ENCODE results near the gene KCNJ10. TPM values are rescaled to one million over a fixed set of nuclear protein-coding genes. Genes with fewer than 3 reads are reported as not detected.
A peak's percentile ranks its signal among the peaks of the same experiment; 100 is the strongest.

KCNJ10 gene
- total RNA-seq, 2 experiments from 2014 or later, result not detected

DNA sequence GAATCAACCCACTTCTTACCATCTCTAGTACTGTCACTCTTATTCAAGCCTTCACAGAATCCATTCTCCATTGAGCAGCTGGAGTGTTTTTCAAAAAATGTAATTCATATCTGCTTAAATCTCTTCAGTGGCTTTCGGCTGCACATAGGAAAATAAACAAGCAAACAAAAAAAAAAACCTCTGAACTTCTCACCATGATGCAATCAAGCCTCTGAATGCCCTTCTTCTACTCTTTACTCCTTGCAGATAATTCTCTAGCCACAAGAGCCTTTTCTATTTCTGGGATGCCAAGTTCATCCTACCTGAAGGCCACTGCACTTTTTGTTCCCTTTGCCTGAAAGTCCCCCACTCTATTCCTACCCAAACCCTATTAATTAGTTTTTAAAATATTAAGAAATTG, 52.4 kb downstream of the KCNJ10 start:
- CTCF ChIA-PET, result interaction anchor here (1.2 to 10.2 kb wide), 3 partner anchors 10 to 126 kb away, joined by 3 to 111 read pairs (median 11); no protein-coding TSS in a partner anchor
- no peak overlapping the region for H3K27ac Mint-ChIP-seq
- H3K4me3 Mint-ChIP-seq, result no peak overlapping the region
- DNase-seq (no peak), ATAC-seq (no peak)
- no peaks in the 10 kb centered on the region for H3K9me3 Mint-ChIP-seq (ENCODE audit: low read depth)
- H3K27me3 Mint-ChIP-seq, result no peaks in the 10 kb centered on the region
- no peaks in the 10 kb centered on the region for H3K36me3 Mint-ChIP-seq
- H3K4me1 Mint-ChIP-seq, result peaks cover 28% of the 10 kb centered on the region

DNA sequence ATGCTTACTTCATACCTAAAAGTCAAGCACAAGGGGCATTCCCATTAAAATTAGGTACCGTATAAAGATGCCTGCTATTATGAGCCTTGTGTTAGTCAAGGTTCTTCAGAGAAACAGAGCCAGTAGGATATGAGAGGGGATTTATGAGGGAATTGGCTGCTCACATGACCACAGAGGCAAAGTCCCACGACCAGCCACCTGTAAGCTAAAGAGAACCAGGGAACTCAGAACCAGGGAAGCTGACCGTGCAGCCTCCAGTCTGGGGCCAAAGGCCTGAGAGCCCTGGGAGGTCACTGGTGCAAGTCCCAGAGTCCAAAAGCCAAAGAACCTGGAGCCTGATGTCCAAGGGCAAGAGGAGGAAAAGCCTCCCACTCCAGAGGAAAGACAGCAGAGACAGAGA, 58.2 kb downstream of the KCNJ10 start:
- CTCF ChIA-PET, result no interaction called here
- Mint-ChIP-seq H3K27me3 (peaks cover 26% of the 10 kb centered on the region), H3K36me3 (no peaks in the 10 kb centered on the region), H3K27ac (no peak overlapping the region), H3K4me3 (no peak overlapping the region), H3K4me1 (no peaks in the 10 kb centered on the region), H3K9me3 (ENCODE audit: low read depth) (no peaks in the 10 kb centered on the region)
- ATAC-seq, result no peak
- no peak for DNase-seq

DNA sequence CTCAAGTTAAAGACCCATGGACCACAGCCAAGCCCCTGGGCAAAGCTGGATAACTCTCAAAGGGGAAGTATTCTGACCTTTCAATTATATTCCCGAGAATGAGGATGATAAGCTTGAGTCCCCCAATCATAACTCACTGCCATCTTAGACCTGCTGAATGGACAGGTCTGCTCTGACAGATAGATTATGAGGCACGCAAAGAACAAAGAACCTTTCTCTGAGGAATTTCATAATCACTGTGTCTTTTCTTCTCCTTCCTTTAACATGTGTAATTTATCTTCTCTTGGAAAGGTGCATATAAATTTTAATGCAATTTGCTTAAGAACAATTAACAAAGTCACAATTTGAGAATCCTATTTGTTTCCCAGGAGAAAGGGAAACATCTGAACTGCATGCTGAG, 60.2 kb downstream of the KCNJ10 start:
- DNase-seq (no peak), ATAC-seq (no peak)

DNA sequence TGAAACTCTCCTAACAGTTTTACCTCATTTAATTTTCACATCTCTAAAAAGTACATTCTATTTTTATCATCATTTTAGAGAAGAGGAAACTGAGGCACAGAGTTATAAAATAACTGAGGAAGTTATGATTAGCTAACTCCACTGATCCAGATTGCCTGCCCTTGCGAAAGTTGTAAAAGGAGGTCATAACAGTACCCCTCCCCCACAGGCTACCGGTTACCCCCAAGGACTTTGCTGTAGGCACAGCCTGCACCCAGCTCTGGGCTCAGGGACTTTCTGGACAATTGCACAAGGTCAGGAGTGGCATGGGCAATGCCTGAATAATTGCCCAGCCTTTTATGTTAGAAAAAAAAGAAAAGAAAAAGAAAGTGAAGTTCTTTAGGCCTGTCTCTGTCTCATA, 60.9 kb downstream of the KCNJ10 start:
- H3K27me3 Mint-ChIP-seq, result peaks cover 26% of the 10 kb centered on the region
- no peaks in the 10 kb centered on the region for H3K9me3 Mint-ChIP-seq (ENCODE audit: low read depth)
- H3K4me1 Mint-ChIP-seq, result no peaks in the 10 kb centered on the region
- no peaks in the 10 kb centered on the region for H3K36me3 Mint-ChIP-seq
- CTCF ChIA-PET, result interaction anchor here (1.1 to 11.2 kb wide), 9 partner anchors 11 to 210 kb away, joined by 4 to 228 read pairs (median 44); partner anchors contain the start of genes PIGM and TAGLN2
- DNase-seq (no peak), ATAC-seq (no peak)
- H3K27ac Mint-ChIP-seq, result no peak overlapping the region
- H3K4me3 Mint-ChIP-seq, result no peak overlapping the region

More for the DNA sequence above, 60.2 kb downstream of the KCNJ10 start:
- CTCF ChIA-PET, result interaction anchor here (1.1 to 11.2 kb wide), 9 partner anchors 10 to 210 kb away, joined by 3 to 228 read pairs (median 21); partner anchors contain the start of genes PIGM and TAGLN2
- H3K4me1 Mint-ChIP-seq, result no peaks in the 10 kb centered on the region
- no peak overlapping the region for H3K27ac Mint-ChIP-seq
- H3K9me3 Mint-ChIP-seq (ENCODE audit: low read depth), result no peaks in the 10 kb centered on the region
- peaks cover 26% of the 10 kb centered on the region for H3K27me3 Mint-ChIP-seq
- no peaks in the 10 kb centered on the region for H3K36me3 Mint-ChIP-seq
- H3K4me3 Mint-ChIP-seq, result no peak overlapping the region

DNA sequence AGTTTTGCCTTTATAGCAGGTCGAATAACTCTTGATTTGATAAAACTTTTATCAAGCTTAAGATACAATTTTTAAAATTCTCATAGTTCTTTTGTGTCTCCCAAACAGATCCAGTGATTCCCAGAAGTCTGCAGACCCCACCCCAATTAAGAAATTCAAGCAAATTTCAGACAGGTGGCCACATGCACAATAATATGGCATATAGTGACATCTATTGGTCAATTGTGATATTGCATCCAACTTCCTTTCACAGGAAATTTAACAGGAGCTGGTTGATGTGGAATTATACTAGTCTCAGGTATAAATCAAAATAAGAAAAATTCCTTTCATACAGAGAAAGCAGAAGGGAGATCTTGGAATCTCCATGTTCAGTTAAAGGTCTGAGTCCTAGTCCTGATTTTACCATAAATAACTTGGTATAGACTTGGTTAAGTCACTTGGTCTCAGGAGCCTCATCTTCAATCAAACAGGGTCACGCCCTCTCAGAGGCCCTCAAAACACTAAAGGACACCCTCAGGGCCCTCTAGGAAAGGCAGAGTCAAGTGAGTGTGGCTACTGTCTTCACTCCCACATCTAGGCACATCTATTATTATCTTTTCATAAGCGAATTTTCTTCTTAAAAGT, 62.3 kb downstream of the KCNJ10 start:
- Mint-ChIP-seq H3K9me3 (ENCODE audit: low read depth) (no peaks in the 10 kb centered on the region), H3K4me3 (no peak overlapping the region), H3K36me3 (no peaks in the 10 kb centered on the region), H3K27ac (no peak overlapping the region), H3K27me3 (peaks cover 26% of the 10 kb centered on the region), H3K4me1 (no peaks in the 10 kb centered on the region)
- CTCF ChIA-PET, result interaction anchor here (0.6 to 11.2 kb wide), 62 partner anchors 9 to 799 kb away, joined by 3 to 228 read pairs (median 4); partner anchors contain the start of genes CFAP45, DUSP23, FCRL6 and IGSF9
- DNase-seq, result no peak
- no peak for ATAC-seq

DNA sequence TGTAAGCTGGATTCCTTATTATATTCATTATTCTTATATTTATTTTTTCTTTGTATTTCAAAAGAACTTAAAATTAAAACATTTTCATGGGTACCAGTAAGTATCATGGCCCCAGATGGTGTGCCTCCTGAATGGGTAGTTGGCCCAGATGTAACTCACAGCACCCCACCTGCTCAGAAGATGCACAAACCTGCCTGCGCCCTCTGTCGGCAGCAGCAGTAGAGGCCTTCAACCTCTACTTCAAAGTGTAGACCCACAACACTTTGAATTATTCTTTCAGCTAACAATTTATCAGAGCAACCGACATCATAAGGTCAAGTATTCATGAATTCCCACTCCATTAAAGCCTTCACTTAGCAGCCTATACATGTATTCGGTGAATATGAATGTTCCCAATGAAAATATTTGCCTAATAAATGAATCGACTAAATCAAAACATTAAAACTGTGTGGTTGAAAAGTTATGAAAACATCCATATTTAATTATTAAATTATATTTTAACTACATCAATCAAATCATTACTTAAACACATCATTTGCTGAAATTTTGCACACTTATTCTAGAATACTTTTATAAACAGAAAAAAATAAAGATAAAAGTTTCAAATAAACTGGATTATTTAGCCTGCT, 63.5 kb downstream of the KCNJ10 start:
- Mint-ChIP-seq H3K36me3 (no peaks in the 10 kb centered on the region), H3K27me3 (peaks cover 26% of the 10 kb centered on the region), H3K27ac (no peak overlapping the region), H3K4me1 (no peaks in the 10 kb centered on the region), H3K4me3 (no peak overlapping the region), H3K9me3 (ENCODE audit: low read depth) (no peaks in the 10 kb centered on the region)
- CTCF ChIA-PET, result interaction anchor here (0.6 to 11.2 kb wide), 35 partner anchors 8 to 788 kb away, joined by 3 to 228 read pairs (median 6); partner anchors contain the start of genes DUSP23, FCRL6, IGSF9 and PIGM
- peak; percentile 87 for ATAC-seq
- DNase-seq, result peak; percentile 83

DNA sequence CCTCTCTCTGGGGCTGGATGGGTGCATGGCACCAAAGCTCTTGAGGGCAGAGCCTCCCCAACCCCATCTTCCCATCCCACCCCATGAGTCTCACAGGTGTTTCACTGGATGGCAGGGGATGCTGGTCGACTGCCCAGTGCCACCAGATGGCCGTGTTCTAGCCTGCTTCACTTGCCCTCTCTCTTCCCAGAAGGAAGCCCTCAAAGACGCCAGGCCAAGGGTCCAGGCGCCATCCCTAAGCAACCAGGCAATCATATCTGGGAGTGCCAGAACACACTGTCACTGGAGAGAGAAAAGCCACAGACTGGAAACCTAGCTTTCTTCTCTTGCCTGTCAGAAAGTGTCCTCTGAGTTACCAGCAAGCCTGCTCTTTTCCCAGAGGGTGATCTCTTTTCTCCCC, 64.9 kb downstream of the KCNJ10 start:
- H3K4me1 Mint-ChIP-seq, result no peaks in the 10 kb centered on the region
- no peaks in the 10 kb centered on the region for H3K9me3 Mint-ChIP-seq (ENCODE audit: low read depth)
- DNase-seq (no peak), ATAC-seq (no peak)
- peaks cover 33% of the 10 kb centered on the region for H3K27me3 Mint-ChIP-seq
- no peaks in the 10 kb centered on the region for H3K36me3 Mint-ChIP-seq
- CTCF ChIA-PET, result interaction anchor here (0.7 to 11.2 kb wide), 18 partner anchors 9 to 786 kb away, joined by 3 to 228 read pairs (median 6); partner anchors contain the start of genes DUSP23, IGSF9, PIGM and TAGLN2
- H3K4me3 Mint-ChIP-seq, result no peak overlapping the region
- H3K27ac Mint-ChIP-seq, result no peak overlapping the region

DNA sequence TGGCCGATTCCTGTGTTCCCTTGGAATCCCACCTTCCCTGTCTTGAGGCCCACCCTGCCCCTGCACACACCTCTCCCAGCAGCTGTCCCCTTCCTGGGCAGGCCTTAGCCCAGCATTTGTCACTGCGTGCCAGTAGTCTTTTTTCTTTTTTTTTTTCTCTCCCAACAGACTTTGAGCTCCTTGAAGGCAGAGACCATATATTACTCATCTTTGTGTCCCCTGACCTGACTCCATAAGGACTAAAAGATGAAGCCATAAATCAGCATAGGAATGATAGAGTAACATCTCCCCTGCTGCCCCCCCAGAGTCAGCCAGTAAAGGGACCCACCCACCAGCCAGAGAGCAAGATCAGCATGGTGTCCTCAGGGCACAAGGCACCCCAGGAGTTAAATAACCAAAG, 65.5 kb downstream of the KCNJ10 start:
- Mint-ChIP-seq H3K27ac (no peak overlapping the region), H3K4me3 (no peak overlapping the region), H3K9me3 (ENCODE audit: low read depth) (no peaks in the 10 kb centered on the region), H3K36me3 (no peaks in the 10 kb centered on the region), H3K27me3 (peaks cover 26% of the 10 kb centered on the region), H3K4me1 (no peaks in the 10 kb centered on the region)
- CTCF ChIA-PET, result interaction anchor here (1.1 to 11.2 kb wide), 9 partner anchors 10 to 872 kb away, joined by 3 to 228 read pairs (median 36); partner anchors contain the start of gene IGSF9
- DNase-seq (no peak), ATAC-seq (no peak)

DNA sequence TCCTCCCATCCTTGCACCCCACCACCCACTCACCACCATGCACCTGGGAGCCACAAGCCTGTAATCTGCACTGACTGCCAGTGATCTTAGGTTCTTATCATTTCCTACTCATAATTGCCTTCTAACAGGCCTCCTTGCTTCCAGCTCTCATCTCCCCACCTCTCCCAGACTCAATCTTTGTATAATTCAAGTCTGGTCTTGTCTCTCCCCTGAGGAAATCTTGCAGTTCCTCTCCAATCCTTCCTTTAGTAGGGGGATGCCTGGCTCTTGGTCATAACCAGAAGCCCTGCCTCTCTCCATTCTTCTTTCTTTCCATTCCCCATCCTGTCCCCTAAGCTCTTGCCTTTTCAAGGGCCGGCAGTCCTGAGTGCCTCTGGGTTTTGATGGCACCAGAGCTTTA, 66.0 kb downstream of the KCNJ10 start:
- Mint-ChIP-seq H3K4me3 (no peak overlapping the region), H3K4me1 (no peaks in the 10 kb centered on the region)
- no peak for DNase-seq

DNA sequence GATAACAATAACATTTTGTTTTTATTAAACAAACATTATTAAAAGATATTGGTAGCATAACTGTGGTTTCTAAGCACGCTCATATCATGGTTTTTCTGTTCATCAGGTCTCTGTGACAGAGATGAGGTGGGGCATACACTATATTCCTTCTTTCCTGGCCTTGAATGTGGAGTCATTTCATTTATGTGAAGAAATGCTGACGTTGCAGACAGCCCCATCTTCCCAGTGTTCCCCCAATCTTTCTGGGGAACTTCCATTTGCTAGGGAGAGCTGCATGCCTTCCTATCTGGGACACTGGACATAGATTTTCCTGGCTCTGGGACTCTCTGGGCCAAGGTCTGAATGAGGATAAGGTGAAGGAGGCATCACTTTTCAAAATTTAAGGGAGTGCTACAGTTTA, 68.5 kb downstream of the KCNJ10 start:
- DNase-seq (no peak), ATAC-seq (no peak)
- no peak overlapping the region for H3K27ac Mint-ChIP-seq
- H3K9me3 Mint-ChIP-seq (ENCODE audit: low read depth), result no peaks in the 10 kb centered on the region
- H3K27me3 Mint-ChIP-seq, result peaks cover 30% of the 10 kb centered on the region
- CTCF ChIA-PET, result interaction anchor here (0.9 to 11.2 kb wide), 4 partner anchors 20 to 203 kb away, joined by 3 to 228 read pairs (median 4); no protein-coding TSS in a partner anchor
- no peaks in the 10 kb centered on the region for H3K4me1 Mint-ChIP-seq
- H3K36me3 Mint-ChIP-seq, result no peaks in the 10 kb centered on the region
- H3K4me3 Mint-ChIP-seq, result no peak overlapping the region

More for the DNA sequence above, 66.0 kb downstream of the KCNJ10 start:
- CTCF ChIA-PET, result interaction anchor here (1.1 to 11.2 kb wide), 6 partner anchors 16 to 871 kb away, joined by 3 to 228 read pairs (median 60); no protein-coding TSS in a partner anchor
- no peaks in the 10 kb centered on the region for H3K36me3 Mint-ChIP-seq
- no peak for ATAC-seq
- H3K27ac Mint-ChIP-seq, result no peak overlapping the region
- peaks cover 25% of the 10 kb centered on the region for H3K27me3 Mint-ChIP-seq
- H3K9me3 Mint-ChIP-seq (ENCODE audit: low read depth), result no peaks in the 10 kb centered on the region

DNA sequence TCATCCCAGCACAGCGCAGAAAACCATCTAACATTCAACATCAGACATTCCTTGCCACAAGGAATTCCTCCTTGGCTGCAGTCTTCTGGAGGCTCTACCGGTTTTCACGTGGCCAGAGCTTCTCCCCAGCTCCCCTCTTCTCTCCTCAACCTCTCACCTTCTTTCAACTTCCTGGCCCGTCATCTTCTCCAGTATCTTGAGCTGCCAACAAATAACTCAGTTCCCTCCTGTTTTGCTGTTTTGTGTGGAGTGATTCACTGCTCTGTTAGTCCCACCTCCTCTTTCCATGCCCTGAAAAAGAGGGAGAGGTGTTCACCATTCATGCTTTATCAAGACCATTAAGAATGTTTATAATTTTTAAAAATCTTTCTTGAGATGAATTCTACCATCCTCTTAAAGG, 70.8 kb downstream of the KCNJ10 start:
- Mint-ChIP-seq H3K9me3 (ENCODE audit: low read depth) (no peaks in the 10 kb centered on the region), H3K27ac (no peak overlapping the region), H3K36me3 (no peaks in the 10 kb centered on the region), H3K4me1 (no peaks in the 10 kb centered on the region), H3K4me3 (no peak overlapping the region), H3K27me3 (peaks cover 50% of the 10 kb centered on the region)
- DNase-seq, result no peak
- ATAC-seq, result no peak
- CTCF ChIA-PET, result interaction anchor here (1.6 to 1.7 kb wide), 2 partner anchors 8 to 199 kb away, joined by 5 to 6 read pairs; no protein-coding TSS in a partner anchor

DNA sequence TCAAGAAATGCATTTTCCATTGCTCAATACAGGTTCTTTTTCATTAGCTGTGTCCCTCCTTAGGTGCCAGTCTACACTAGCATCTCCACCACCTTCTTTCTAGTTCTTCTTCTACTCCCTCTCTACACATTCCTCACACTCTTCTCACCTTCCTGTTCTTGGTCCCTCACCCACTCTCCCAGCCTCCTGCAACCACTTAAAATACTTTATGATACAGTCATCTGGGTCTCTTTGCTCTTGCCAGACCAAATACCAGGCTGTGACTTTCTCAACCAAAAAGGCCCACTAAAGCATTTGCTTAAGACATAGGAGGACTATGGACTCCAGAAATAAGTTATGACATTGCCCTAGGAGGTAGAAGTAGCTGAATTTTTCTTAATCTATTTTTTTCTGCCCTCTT, 73.3 kb downstream of the KCNJ10 start:
- no peak for ATAC-seq
- H3K27ac Mint-ChIP-seq, result no peak overlapping the region
- H3K4me1 Mint-ChIP-seq, result peaks cover under 1% of the 10 kb centered on the region
- no peak overlapping the region for H3K4me3 Mint-ChIP-seq
- CTCF ChIA-PET, result no interaction called here
- no peak for DNase-seq
- no peaks in the 10 kb centered on the region for H3K36me3 Mint-ChIP-seq
- H3K27me3 Mint-ChIP-seq, result peaks cover 54% of the 10 kb centered on the region
- H3K9me3 Mint-ChIP-seq (ENCODE audit: low read depth), result no peaks in the 10 kb centered on the region

DNA sequence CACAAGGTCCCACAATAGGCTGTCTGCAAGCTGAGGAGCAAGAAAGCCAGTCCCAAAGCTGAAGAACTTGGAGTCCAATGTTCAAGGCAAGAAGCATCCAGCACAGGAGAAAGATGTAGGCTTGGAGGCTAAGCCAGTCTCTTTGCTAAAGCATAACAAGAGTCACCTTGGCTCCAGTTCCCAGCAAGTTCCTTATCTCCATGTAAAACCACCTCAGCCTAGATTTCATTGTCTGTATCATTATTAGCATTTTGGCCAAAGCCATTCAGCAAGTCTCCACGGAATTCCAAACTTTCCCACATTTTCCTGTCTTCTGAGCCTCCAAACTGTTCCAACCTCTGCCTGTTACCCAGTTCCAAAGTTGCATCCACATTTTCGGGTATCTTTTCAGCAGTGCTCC, 75.1 kb downstream of the KCNJ10 start:
- no peak overlapping the region for H3K27ac Mint-ChIP-seq
- peaks cover 44% of the 10 kb centered on the region for H3K27me3 Mint-ChIP-seq
- CTCF ChIA-PET, result interaction anchor here (1.7 kb wide), 1 partner anchor 13 kb away, joined by 6 read pairs; no protein-coding TSS in a partner anchor
- no peak overlapping the region for H3K4me3 Mint-ChIP-seq
- no peaks in the 10 kb centered on the region for H3K36me3 Mint-ChIP-seq
- DNase-seq (no peak), ATAC-seq (no peak)
- H3K4me1 Mint-ChIP-seq, result peaks cover 7% of the 10 kb centered on the region
- no peaks in the 10 kb centered on the region for H3K9me3 Mint-ChIP-seq (ENCODE audit: low read depth)

Measured in activated CD8-positive, alpha-beta memory T cell treated with anti-CD3 and anti-CD28 coated beads, Interleukin-2, amount 10 ng/mL, durations not matched to agents 7 days and 5 days (primary cell).